Measurements from ENCODE around the gene IQSEC1. TPM values are rescaled to one million over a fixed set of nuclear protein-coding genes. Genes with fewer than 3 reads are reported as not detected.

The IQSEC1 gene
- total and polyA plus RNA-seq, 2 experiments from 2014 or later: 8.0 to 51.9 TPM

DNA sequence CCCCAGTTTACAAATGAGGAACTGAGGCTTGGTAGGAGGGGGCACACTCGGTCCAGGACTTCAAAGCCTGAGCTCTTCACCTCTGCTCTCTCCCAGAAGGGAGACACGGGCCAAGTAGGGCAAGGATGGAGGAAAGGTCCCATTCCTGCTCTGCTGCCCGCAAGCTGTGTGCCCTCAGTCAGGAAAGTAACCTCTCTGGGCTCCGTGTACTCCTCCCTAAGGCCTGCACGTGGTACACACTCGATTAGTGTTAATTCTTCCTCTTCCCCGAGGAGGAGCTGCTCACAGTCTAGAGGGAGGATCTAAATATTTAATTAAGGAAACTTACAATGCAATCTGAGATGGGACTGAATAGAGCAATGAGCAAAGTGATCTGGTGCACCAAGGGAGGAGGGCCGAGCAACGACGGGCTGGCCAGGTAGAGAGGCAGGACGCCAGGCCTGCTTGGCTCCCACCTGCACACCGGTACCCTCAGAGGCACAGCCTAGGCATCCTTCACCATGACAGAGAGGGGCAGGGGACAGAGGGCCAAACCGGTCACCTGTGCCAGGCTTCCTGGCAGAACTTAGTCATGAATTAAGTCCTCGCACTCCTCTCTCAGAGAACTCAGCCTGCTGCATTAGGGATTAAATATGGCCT is 47.2 kb upstream of the IQSEC1 start:
- H3K4me2 ChIP-seq: no peak overlapping the region
- Mint-ChIP-seq H3K27ac (no peak overlapping the region), H3K9me3 (no peaks in the 10 kb centered on the region), H3K4me1 (peaks cover 6% of the 10 kb centered on the region; the same call in 2 of the 3 replicates), H3K36me3 (ENCODE audit: low read depth) (no peaks in the 10 kb centered on the region), H3K27me3 (ENCODE audit: insufficient read depth, low read depth, poor library complexity) (peaks cover 10% of the 10 kb centered on the region), H3K4me3 (no peak overlapping the region)
- no peaks in the 10 kb centered on the region for H3F3A ChIP-seq (replicated peaks; ENCODE audit: low read depth)
- H4K20me1 ChIP-seq (replicated peaks; ENCODE audit: insufficient read depth): no peaks in the 10 kb centered on the region
- ATAC-seq: no peak
- no peak overlapping the region for H2AFZ ChIP-seq
- H3K79me2 ChIP-seq (replicated peaks; ENCODE audit: insufficient read depth): no peaks in the 10 kb centered on the region
- DNase-seq (ENCODE audit: low spot score): no peak
- H3K9me2 ChIP-seq (ENCODE audit: insufficient read depth): no peaks in the 10 kb centered on the region
- no peaks in the 10 kb centered on the region for H3K4me1 ChIP-seq (ENCODE audit: insufficient read depth)
- H3K27me3 ChIP-seq (ENCODE audit: insufficient read depth): no peaks in the 10 kb centered on the region
- H3K4me3 ChIP-seq: no peak overlapping the region
- no peak for TF ChIP-seq EZH2phosphoT487 (IDR thresholded peaks at IDR 0.05; ENCODE audit: unreplicated experiment)
- TF ChIP-seq, protein P1, sequence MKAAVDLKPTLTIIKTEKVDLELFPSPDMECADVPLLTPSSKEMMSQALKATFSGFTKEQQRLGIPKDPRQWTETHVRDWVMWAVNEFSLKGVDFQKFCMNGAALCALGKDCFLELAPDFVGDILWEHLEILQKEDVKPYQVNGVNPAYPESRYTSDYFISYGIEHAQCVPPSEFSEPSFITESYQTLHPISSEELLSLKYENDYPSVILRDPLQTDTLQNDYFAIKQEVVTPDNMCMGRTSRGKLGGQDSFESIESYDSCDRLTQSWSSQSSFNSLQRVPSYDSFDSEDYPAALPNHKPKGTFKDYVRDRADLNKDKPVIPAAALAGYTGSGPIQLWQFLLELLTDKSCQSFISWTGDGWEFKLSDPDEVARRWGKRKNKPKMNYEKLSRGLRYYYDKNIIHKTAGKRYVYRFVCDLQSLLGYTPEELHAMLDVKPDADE (IDR thresholded peaks at IDR 0.05): no peak
- no peak for TF ChIP-seq EZH2 (IDR thresholded peaks at IDR 0.05; ENCODE audit: low read depth, unreplicated experiment)
- no peak for TF ChIP-seq ZNF331 (CRISPR knock-in tag; IDR thresholded peaks at IDR 0.05; ENCODE audit: low read depth)
- TF ChIP-seq, protein P2, sequence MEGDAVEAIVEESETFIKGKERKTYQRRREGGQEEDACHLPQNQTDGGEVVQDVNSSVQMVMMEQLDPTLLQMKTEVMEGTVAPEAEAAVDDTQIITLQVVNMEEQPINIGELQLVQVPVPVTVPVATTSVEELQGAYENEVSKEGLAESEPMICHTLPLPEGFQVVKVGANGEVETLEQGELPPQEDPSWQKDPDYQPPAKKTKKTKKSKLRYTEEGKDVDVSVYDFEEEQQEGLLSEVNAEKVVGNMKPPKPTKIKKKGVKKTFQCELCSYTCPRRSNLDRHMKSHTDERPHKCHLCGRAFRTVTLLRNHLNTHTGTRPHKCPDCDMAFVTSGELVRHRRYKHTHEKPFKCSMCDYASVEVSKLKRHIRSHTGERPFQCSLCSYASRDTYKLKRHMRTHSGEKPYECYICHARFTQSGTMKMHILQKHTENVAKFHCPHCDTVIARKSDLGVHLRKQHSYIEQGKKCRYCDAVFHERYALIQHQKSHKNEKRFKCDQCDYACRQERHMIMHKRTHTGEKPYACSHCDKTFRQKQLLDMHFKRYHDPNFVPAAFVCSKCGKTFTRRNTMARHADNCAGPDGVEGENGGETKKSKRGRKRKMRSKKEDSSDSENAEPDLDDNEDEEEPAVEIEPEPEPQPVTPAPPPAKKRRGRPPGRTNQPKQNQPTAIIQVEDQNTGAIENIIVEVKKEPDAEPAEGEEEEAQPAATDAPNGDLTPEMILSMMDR (conservative IDR thresholded peaks at IDR 0.05; ENCODE audit: low read depth in 2 of 2): no peak
- TF ChIP-seq, protein P3, sequence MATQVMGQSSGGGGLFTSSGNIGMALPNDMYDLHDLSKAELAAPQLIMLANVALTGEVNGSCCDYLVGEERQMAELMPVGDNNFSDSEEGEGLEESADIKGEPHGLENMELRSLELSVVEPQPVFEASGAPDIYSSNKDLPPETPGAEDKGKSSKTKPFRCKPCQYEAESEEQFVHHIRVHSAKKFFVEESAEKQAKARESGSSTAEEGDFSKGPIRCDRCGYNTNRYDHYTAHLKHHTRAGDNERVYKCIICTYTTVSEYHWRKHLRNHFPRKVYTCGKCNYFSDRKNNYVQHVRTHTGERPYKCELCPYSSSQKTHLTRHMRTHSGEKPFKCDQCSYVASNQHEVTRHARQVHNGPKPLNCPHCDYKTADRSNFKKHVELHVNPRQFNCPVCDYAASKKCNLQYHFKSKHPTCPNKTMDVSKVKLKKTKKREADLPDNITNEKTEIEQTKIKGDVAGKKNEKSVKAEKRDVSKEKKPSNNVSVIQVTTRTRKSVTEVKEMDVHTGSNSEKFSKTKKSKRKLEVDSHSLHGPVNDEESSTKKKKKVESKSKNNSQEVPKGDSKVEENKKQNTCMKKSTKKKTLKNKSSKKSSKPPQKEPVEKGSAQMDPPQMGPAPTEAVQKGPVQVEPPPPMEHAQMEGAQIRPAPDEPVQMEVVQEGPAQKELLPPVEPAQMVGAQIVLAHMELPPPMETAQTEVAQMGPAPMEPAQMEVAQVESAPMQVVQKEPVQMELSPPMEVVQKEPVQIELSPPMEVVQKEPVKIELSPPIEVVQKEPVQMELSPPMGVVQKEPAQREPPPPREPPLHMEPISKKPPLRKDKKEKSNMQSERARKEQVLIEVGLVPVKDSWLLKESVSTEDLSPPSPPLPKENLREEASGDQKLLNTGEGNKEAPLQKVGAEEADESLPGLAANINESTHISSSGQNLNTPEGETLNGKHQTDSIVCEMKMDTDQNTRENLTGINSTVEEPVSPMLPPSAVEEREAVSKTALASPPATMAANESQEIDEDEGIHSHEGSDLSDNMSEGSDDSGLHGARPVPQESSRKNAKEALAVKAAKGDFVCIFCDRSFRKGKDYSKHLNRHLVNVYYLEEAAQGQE (IDR thresholded peaks at IDR 0.05; ENCODE audit: unreplicated experiment): no peak
- TF ChIP-seq STAT1 (IDR thresholded peaks at IDR 0.05; ENCODE audit: unreplicated experiment): no peak
- TF ChIP-seq JUNB (IDR thresholded peaks at IDR 0.05; ENCODE audit: unreplicated experiment): no peak
- no peak for TF ChIP-seq ZNF114 (CRISPR knock-in tag; IDR thresholded peaks at IDR 0.05)
- TF ChIP-seq, protein P4, sequence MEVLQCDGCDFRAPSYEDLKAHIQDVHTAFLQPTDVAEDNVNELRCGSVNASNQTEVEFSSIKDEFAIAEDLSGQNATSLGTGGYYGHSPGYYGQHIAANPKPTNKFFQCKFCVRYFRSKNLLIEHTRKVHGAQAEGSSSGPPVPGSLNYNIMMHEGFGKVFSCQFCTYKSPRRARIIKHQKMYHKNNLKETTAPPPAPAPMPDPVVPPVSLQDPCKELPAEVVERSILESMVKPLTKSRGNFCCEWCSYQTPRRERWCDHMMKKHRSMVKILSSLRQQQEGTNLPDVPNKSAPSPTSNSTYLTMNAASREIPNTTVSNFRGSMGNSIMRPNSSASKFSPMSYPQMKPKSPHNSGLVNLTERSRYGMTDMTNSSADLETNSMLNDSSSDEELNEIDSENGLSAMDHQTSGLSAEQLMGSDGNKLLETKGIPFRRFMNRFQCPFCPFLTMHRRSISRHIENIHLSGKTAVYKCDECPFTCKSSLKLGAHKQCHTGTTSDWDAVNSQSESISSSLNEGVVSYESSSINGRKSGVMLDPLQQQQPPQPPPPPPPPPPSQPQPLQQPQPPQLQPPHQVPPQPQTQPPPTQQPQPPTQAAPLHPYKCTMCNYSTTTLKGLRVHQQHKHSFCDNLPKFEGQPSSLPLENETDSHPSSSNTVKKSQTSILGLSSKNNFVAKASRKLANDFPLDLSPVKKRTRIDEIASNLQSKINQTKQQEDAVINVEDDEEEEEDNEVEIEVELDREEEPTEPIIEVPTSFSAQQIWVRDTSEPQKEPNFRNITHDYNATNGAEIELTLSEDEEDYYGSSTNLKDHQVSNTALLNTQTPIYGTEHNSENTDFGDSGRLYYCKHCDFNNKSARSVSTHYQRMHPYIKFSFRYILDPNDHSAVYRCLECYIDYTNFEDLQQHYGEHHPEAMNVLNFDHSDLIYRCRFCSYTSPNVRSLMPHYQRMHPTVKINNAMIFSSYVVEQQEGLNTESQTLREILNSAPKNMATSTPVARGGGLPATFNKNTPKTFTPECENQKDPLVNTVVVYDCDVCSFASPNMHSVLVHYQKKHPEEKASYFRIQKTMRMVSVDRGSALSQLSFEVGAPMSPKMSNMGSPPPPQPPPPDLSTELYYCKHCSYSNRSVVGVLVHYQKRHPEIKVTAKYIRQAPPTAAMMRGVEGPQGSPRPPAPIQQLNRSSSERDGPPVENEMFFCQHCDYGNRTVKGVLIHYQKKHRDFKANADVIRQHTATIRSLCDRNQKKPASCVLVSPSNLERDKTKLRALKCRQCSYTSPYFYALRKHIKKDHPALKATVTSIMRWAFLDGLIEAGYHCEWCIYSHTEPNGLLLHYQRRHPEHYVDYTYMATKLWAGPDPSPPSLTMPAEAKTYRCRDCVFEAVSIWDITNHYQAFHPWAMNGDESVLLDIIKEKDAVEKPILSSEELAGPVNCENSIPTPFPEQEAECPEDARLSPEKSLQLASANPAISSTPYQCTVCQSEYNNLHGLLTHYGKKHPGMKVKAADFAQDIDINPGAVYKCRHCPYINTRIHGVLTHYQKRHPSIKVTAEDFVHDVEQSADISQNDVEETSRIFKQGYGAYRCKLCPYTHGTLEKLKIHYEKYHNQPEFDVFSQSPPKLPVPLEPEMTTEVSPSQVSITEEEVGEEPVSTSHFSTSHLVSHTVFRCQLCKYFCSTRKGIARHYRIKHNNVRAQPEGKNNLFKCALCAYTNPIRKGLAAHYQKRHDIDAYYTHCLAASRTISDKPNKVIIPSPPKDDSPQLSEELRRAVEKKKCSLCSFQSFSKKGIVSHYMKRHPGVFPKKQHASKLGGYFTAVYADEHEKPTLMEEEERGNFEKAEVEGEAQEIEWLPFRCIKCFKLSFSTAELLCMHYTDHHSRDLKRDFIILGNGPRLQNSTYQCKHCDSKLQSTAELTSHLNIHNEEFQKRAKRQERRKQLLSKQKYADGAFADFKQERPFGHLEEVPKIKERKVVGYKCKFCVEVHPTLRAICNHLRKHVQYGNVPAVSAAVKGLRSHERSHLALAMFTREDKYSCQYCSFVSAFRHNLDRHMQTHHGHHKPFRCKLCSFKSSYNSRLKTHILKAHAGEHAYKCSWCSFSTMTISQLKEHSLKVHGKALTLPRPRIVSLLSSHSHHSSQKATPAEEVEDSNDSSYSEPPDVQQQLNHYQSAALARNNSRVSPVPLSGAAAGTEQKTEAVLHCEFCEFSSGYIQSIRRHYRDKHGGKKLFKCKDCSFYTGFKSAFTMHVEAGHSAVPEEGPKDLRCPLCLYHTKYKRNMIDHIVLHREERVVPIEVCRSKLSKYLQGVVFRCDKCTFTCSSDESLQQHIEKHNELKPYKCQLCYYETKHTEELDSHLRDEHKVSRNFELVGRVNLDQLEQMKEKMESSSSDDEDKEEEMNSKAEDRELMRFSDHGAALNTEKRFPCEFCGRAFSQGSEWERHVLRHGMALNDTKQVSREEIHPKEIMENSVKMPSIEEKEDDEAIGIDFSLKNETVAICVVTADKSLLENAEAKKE (CRISPR knock-in tag; IDR thresholded peaks at IDR 0.05): no peak
- TF ChIP-seq NANOG (IDR thresholded peaks at IDR 0.05; ENCODE audit: borderline replicate concordance): no peak
- no peak for TF ChIP-seq POLR2AphosphoS5 (IDR thresholded peaks at IDR 0.05; ENCODE audit: low read depth)
- TF ChIP-seq CREB1 (CRISPR knock-in tag; IDR thresholded peaks at IDR 0.05; ENCODE audit: low read depth): no peak
- H3K36me3 ChIP-seq (ENCODE audit: insufficient read depth): no peaks in the 10 kb centered on the region
- H3K27ac ChIP-seq (ENCODE audit: low read depth): no peak overlapping the region
